ENCODE results near the gene ZNF664.

ZNF664 gene

GRCh38 chr12:123972457-123973401, at the start of gene ZNF664, which contains the start of gene CCDC92:
Gene ZNF664 (plus strand): TSS chr12:123973215. CDS start chr12:124012145, 38,930 bp downstream.
Gene CCDC92 (minus strand): TSS chr12:123972831. CDS start chr12:123944305, 28,526 bp downstream.
- peak; percentile 92 for DNase-seq (ENCODE audit: low read depth)

- no peak for DNase-seq (ENCODE audit: low read depth)
These were observed 49.1 kb upstream of the ZNF664 start for GRCh38 chr12:123923927-123924326.

- no peak for DNase-seq (ENCODE audit: low read depth)
These were observed 48.5 kb upstream of the ZNF664 start for GRCh38 chr12:123924539-123924938.

GRCh38 chr12:123928274-123928865, 44.6 kb upstream of the ZNF664 start:
- no peak for DNase-seq (ENCODE audit: low read depth)

GRCh38 chr12:123928897-123929296, 44.1 kb upstream of the ZNF664 start:
- no peak for DNase-seq (ENCODE audit: low read depth)

DNA sequence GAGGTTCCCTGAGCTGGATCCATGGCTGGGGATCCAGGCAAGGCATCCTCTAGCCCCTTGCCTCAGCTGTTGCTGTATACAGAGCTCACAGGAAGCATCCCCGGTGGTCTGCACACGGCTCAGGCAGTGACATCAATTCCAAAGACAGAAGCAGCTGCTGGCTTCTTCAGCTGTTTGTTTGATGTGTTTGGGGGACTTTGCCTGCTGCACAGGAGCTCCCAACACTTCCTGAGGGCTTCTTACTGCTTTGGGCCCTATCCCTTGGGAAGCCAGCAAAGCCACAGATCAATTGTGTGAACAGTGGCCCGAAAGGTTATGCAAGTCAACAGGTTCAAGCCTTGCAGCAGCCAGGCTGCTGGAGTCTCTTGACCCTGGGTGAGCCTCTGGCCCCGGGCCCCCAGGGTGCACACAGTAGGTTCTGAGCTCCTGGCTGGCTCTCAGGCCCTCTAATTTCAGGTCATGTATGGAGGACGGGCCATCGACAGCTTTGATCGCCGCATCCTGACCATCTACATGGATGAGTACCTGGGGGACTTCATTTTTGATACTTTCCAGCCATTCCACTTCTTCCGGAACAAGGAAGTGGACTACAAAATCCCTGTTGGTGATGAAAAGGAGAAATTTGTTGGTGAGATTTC, 43.0 kb upstream of the ZNF664 start:
- no peak for DNase-seq (ENCODE audit: low read depth)

DNA sequence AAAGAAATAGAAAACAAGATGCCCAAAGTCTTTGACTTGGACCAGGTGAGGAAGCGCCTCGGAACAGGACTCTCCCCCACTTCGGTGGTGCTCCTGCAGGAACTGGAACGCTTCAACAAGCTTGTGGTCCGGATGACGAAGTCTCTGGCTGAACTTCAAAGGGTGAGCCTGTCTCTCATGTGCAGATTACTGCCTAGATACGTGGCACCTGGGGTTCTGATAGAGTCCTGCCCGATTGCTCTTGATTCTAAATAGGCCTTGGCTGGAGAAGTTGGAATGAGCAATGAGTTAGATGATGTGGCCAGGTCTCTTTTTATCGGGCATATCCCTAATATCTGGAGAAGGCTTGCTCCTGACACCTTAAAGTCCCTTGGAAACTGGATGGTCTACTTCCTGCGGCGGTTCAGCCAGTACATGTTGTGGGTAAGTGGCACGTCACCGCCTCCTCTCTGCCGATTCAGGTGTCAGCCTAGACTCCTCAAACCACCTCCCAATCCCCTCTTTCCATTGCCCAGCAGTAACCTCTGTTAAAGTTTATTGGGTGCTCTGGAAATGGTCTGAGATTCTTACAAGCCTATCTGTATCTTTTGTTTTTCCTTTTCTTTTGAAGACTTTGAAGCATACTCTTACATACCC, 41.2 kb upstream of the ZNF664 start:
- no peak for DNase-seq (ENCODE audit: low read depth)

DNA sequence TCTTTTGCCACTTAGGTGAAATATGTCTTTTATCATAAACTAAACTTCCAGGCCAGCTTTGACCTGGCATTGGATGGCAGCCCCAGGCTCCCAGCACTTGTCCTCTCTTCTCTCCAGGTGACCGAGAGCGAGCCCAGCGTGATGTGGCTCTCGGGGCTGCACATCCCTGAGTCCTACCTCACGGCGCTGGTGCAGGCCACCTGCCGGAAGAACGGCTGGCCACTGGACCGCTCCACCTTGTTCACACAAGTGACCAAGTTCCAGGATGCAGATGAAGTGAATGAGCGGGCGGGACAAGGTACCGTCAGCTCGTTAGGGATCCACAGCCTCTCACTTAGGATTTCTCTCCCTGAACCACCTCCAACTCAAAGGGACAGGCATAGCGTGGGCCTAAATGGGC, 39.8 kb upstream of the ZNF664 start:
- DNase-seq (ENCODE audit: low read depth): no peak

DNA sequence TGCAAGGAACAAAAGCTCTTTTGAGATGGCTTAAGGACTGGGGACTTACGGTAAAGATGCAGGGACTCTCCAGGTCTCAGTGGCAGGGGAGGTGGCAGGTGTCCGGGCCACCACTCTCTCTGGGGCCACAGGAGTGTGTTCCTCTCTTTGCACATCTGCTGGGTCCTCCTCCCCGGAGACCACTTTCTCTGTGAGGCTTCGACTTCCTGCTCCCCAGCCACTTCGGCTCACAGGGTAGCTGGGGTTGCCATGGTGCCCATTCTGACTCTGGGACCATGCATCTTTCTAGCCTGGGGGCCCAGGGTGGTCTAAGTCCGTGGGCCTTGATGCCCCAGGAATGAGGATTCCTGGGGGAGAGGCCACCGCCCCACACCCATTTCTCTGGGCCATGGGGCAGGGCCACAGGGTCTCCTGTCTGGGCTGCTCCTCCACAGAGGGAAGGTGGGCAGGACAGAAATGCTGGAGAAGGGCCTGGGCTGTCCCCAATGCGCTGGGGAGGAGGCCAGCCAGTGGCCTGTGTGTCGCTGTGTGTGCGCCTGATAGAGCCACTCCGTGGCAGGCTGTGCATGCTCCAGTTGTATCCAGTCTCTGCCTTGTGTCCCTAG, 38.9 kb upstream of the ZNF664 start:
- DNase-seq (ENCODE audit: low read depth): no peak

- peak; percentile 31 for DNase-seq (ENCODE audit: low read depth)
These were observed 38.2 kb upstream of the ZNF664 start for GRCh38 chr12:123934829-123935228.

DNA sequence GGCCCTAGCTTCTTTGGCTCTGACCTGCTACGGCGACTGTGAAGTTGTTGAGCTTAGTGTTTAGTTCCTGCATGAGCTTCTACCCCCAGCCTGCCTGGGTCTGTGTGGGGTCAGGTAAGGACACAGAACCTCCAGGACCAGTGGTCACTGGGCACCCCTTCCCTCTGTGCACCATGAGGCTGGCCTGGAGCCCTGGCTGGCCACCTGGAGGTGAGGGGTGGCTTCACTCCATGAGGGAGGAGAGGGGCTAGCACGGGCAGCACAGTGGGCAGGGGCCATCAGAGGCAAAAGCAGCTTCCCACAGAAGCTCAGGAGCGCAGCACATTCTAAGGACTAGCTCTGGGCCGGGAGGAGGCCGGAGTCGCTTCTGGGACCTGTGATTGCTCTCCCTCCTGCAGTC, 37.1 kb upstream of the ZNF664 start:
- no peak for DNase-seq (ENCODE audit: low read depth)

DNA sequence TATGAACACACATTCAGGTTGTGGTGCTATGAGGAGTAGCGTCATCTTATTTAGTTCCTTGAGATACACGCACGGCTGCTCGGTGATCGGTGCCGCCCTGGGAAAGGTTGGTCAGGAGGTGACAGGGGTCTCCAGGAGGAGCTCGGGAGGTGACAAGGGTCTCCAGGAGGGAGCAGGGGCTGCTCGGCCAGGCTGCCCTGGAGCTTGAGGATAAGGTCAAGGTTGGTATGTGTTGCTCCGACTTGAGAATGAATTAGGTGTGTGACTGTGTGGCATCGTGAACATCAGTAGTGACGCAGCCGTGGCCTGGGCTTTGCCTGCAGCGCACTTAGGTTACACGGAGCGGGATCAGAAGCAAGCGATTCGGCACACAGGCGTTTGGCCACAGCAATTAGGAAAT, 36.5 kb upstream of the ZNF664 start:
- DNase-seq (ENCODE audit: low read depth): no peak

- no peak for DNase-seq (ENCODE audit: low read depth)
These were observed 35.9 kb upstream of the ZNF664 start for GRCh38 chr12:123936956-123937706.

DNA sequence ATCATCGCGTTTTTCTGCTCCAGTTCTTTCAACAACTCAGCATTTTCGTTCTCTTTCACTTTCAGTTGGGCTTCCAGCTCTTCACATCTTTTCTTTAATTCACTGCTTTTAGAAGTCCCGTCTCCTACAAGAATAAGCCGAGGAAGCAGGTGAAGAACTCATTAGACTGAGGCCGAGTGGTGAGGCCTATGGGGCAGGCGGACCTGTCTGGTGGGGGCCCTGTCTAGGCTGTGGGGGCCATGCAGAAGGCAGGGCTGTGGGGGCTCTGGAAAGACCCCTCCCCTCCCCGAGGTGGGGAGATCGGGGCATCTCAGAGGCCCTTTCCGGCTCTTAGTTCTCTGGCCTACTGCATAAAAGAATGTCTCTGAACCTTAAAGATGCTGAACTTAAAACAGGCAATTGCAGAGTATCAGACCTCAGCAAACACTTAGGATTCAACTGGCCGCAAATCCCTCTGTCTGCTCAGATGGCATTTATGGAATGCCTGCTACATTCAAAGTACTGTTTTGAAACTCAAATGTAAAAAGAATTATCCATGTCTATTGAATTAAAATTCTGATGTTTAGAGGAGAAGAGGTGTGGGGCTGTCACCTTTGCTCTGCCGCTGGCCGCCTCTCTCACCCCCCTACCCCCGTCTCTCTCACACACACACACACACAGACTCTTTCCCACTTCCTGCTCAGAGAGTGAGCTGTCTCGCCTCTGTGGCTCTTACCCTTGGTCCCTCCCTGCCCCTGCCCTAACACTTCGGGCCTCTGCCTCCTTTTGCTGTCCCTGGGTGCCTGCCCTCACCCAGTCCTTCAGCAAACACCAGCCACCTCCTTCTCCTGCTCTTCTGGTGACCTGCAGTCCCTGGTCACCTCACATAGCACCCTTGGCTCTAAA, 35.1 kb upstream of the ZNF664 start:
- DNase-seq (ENCODE audit: low read depth): no peak

DNA sequence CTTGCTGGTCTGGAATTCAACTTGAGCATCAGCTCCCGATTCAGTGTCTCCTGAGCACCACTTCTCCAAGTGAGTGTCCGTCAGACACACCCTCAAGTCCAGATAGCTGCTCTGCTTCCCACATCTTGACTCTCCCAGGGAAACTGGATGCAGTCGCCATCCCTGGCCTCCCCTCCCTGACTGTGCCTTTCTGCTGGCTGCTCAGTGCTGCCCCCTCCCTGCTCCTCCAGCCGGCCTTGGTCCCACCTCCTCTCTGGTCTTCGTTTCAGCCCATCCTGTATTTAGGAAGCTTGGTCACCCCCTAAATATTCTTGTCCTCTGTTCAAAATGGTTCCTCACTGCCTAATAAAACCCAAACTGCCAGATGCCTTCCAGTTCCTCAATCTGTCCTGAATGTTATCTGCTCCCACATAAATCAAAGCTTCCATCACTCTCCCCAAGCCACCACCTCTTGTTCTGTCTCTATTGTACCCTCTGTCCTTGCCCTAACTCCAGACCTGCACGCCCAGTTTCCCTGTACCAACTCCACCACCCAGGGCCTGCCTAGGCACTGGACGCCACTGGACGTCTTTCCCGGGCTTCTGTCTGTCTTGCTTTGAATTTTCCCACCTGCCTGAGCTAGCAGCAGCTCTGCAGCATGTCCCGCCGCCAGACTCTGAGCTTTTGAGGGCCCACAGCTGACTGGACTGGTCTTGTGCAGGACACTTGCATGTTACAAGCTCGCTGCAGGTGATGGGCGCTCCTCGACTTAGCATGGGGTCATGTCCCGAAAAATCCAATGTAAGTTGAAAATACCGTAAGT, 34.1 kb upstream of the ZNF664 start:
- DNase-seq (ENCODE audit: low read depth): no peak

GRCh38 chr12:123939716-123940626, 33.0 kb upstream of the ZNF664 start:
- no peak for DNase-seq (ENCODE audit: low read depth)

- DNase-seq (ENCODE audit: low read depth): no peak
These were observed 32.4 kb upstream of the ZNF664 start for GRCh38 chr12:123940627-123940966.

DNA sequence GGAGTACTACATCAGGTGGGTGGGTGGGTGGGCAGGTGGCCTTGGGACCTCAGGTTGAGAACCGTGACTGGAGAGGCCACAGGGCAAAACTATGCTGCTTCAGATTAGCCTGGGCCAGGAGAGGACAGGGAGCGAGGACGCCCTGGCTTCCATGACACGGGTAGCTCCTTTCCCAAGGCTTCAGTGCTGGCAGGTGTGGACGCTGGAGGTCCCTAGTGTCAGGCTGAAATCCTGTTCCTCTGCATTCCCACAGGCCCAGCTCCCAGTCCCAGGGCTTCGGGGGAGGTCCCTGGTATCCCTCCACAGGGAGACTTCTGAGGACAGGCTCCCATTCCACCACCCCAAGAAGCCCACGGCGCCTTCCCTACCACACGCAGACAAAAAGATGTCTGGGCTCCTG, 32.0 kb upstream of the ZNF664 start:
- DNase-seq (ENCODE audit: low read depth): no peak
